Measurements from ENCODE around the gene PNPLA7. TPM values are rescaled to one million over a fixed set of nuclear protein-coding genes. Genes with fewer than 3 reads are reported as not detected.

PNPLA7 gene
- total RNA-seq, 1 donor from 2014 or later = 0.82 TPM

DNA sequence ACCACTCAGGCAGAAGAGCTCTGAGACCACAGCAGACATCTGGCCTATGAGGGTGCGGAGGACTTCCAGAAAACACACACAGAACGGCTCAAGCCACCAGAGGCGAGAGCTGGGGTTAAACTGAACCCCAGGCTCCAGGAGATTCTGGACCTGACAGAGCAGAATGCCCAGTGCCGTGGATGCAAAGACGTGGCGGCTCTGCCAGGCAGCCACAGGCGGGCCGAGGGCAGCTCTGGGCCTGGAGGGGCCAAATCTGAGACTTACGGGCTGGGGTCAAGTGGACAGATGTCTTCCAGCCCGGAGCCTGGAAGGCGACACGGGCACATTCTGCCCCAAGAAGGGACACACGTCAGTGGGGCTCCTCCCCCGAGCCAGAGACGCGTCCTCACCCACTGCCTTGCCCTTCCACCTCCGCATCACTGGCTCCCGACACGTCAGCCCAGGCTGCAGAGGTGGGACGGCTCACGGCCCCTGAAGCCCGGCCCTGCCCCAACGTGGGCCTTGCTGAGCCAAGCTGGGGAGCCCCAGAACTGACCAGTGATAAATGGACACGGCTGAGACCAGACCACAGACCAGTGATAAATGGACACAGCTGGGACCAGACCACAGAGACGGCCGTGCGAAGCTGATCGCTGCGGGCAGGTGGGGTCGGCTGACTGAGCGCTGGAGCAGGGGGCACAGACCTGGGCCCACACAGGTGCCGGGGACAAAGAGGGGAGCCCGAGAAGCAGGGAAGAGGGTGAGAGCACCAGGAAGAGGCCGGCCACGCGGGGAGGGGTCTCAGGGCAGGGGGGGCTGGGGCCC lies 50.1 kb downstream of the PNPLA7 start:
- FAIRE-seq (no peak), DNase-seq (ENCODE audit: low spot score in 2 of 2) (no peak)

DNA sequence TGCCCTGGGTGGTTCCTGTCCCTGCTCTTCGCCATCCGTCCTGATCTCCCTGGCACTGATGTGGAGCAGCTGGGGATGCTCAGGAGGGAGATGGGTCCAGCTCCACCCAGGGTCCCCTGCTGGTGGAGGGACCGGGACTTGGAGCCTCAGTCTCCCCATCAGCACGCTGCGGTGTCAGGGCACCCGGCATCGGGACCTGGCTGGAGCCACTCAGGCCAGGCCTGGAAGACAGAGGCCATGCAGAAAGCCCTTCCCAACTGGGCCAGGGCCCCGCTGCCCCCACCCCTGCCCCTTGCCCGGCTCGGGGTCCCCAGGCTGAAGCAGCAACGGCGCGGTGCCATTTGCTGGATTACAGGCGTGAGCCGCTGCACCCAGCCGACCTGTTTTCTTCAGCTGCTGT lies 50.8 kb downstream of the PNPLA7 start:
- DNase-seq (ENCODE audit: low spot score in 2 of 2) (no peak), FAIRE-seq (no peak)

DNA sequence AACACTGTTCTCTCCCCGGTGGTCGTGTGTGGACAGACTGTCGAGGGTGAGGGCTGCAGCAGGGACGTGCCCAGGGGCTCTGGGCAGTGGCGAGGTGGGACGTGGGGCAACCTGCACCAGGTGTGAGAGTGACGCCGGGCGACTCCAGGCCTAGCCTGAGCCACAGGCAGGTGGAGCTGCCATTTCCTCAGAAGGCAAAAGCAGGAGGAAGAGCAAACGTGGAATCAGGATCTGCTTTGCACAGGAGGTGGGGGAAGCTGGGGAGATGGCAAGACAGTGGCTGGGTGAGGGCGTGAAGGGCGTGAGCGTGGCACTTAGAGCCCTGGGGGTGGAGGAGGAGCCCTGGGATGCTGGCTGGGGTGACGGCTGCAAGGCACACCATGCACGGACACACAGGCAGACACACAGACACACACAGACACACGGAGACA lies 51.5 kb downstream of the PNPLA7 start:
- FAIRE-seq = no peak
- no peak for DNase-seq (ENCODE audit: low spot score in 2 of 2)

DNA sequence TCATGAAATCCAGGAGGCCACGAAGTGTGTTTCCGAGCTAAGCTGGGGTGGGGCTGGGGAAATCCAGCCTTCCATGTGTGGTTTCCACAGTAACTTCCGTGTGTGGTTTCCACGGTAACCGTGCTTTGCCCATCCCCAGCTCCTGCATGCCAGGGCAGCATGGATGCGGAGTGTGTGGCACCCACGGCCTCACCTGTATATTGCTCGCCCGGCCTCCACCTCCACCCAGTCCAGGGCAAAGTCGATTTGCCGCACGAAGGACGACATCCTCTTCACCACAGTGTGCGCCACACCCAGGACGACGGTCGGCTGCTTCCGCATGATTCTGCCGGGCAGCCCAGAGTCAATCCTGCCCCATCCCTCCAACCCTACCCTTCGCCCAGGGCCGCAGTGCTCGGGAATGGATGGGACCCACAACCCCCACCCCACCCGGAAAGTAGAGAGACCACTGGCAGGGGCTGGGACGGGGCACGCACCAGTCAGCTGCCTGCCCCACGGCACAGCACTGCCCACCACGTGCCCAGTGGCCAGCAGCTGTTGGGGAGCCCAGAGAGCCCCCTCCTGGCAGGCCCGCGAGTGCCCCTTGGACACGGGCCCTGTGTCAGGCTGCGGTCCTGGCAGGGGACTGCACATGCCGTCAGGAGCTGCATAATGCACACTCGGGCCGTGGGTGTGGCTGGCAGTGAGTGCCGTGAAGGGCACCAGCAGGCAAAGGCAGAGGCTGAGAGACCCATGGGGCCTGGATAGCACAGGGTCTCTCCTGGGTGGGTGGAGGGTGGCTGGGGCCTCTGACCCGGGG lies 52.1 kb downstream of the PNPLA7 start:
- DNase-seq (ENCODE audit: low spot score in 2 of 2) = peak in 1 of 2 donors; percentile 62
- no peak for FAIRE-seq

DNA sequence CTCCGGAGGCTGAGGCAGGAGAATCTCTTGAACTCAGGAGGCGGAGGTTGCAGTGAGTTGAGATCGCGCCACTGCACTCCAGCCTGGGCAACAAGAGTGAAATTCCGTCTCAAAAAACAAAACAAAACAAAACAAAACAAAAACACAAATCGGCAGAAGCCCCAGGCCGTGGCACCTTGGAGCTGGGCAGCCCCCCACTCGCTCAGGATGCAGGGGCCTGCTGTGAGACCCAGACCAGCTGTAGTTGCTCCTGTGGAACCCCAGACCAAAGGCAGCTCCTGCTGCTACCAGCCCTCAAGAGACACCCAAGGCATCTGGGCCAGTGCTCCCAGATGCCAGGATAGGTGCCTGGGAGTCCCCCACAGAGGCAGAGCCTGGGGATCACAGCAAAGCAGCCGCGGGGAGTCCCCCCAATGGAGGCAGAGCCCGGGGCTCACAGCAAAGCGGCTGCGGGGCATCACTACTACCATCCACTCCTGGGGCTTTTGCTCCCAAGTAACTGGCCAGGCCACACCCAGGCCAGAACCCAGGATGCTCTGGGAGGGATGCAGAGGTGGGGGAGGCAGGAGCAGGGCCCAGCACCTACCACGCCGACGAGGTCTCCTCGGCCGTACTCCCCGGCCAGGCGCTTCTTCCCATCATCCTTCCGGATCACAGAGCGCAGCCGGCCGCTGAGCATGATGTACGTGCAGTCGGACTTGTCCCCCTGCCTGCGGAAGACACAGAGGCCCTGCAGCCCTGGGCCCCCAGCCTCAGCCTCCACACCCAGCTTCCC lies 53.4 kb downstream of the PNPLA7 start:
- no peak for FAIRE-seq
- DNase-seq (ENCODE audit: low spot score in 2 of 2) = no peak

DNA sequence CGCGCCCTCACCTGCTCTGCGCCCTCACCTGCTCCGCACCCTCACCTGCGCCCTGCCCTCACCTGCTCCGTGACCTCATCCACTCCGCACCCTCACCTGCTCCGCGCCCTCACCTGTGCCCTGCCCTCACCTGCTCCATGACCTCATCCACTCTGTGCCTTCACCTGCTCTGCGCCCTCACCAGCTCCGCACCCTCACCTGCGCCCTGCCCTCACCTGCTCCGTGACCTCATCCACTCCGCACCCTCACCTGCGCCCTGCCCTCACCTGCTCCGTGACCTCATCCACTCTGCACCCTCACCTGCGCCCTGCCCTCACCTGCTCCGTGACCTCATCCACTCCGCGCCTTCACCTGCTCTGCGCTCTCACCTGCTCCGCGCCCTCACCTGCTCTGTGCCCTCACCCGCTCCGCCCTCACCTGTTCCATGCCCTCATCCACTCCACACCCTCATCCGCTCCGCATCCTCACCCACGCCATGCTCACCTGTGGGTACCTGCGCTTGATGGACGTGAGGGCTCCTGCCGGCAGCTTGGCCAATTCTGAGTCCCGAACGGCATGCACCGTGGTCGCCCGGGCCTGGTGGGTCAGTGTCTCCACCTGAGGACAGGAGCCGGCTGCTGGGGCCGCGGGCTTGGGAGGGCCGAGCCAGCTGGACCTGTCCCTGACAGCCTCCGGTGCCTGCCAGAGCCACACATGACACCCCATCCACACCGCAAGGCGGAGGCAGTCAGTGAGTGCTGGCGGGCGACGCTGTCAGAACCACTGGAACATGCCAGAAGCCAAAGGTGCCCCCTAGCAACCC lies 55.5 kb downstream of the PNPLA7 start:
- peak in 1 of 2 donors; percentile 21 for DNase-seq (ENCODE audit: low spot score in 2 of 2)
- FAIRE-seq = no peak

DNA sequence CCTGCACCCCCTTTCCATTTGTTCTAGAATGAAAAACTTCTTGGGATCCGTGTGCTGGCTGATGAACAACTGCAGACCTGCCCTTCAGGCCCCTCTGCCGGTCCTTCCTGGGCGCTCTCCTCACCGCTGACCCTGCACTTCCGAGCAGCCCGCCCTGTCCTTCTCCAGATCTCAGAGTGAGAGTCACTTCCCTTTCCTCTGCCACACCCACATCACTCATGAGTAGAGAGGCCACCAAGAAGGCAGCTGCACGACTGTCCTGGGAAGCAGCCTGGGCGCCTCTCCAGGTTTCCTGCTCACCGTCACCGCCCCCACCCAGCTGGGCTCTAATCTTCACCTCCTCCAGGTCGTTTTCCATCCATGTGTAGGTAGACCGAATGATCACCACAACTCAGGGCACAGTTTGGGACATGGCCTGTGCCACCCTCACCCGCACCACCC lies 56.1 kb downstream of the PNPLA7 start:
- no peak for FAIRE-seq
- DNase-seq (ENCODE audit: low spot score in 2 of 2) = peak in 1 of 2 donors; percentile 50

DNA sequence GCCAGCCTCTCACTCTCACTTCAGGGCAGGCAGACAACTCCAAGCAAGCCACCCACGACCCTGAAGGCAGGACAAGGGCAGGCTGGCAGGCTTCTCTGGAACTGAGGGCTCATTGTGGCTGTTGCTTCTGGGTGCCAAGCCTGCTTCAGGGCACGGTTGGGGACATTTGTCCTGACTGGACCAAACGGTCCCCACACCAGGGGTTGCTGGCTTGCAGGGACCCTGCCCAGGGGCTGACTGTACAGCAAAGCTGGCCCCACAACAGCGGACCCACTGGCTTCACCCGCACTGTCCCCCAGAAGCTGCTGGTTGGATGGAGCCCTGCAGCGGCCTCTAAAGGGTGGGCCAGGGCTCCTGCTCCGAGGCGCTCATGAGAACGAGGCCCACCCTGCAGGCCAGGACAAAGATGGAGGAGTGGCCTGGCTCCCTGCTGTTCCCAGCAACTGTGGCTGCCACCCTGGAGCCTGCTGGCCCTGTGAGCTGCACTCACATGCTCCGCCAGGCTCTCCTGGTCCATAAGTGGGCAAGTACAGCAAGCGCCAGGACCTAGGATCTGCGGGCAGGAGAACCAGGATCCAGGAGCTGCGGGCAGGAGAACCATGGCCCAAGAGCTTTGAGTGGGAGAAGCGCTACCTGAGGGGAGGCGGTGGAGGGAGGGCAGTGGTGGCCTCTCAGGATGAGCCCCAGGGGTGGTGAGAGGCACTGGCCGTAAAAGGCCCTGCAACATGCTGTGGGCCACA lies 56.7 kb downstream of the PNPLA7 start:
- DNase-seq (ENCODE audit: low spot score in 2 of 2) (peak in 1 of 2 donors; percentile 25), FAIRE-seq (no peak)

DNA sequence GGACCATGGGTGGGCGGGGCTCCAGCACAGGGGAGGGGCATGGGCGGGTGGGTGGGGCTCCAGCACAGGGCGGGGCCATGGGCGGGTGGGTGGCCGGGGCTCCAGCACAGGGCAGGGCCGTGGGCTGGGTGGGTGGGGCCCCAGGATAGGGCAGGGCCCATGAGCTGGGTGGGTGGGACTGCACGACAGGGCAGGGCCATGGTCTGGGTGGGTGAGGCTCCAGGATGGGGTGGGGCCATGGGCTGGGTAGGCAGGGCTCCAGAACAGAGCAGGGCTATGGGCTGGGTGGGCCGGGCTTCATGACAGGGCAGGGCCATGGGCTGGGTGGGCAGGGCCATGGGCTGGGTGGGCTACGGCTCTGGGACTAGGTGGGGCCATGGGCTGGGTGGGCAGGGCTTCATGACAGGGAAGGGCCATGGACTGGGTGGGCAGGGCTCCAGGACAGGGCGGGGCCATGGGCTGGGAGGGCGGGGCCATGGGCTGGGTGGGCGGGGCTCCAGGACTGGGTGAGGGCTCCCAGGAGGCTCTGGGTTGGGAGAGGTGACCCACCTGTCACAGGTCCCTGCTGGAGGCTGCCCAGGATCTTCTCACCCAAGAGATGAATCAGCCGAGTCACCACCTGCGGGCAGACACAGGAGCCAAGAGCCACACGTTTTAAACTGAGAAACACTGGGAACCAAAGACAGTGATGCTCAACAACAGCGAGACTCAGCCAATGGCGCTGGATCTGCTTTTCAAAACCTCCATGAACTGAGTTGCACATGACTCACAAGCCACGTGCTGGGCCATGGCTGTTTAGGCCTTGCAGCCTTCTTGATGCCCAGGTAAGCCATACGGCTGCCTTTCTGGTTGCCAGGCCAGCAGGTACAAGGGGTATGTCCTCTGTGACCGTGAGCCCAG lies 57.5 kb downstream of the PNPLA7 start:
- DNase-seq (ENCODE audit: low spot score in 2 of 2) = peak in 1 of 2 donors; percentile 28
- FAIRE-seq = no peak

DNA sequence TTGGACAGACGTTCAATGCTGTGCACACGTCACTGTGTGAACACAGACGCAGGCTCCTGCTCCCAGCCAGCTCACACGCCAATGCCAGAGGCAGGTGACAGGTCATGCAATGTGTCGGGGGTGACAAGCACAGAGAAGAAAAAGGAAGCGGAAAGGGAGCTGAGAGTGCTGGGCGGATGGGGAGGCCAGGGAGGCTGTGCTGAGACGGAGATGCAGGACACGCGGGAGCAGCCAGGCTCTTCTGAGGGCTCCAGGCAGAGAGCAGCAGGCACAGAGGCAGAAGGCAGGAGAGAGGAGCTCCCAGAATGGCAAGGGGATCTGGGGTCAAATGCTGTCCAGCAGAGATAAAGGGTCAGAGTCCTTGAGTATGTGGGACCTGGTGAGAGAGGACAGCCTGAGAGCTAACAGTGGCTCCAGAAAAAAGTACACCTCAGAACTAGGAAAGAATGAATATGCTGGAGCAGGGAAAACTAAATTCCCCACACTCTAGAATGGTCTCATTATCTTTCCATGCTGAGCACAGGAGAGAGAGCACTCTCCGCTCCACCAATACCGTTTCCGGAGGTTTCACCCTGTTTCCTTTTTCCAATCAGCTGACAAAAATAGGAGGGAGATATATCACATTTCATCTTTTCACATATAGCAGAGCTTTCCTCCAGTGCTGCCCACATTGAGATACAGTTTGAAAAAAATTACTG lies 58.3 kb downstream of the PNPLA7 start:
- FAIRE-seq = no peak
- DNase-seq (ENCODE audit: low spot score in 2 of 2) = no peak

DNA sequence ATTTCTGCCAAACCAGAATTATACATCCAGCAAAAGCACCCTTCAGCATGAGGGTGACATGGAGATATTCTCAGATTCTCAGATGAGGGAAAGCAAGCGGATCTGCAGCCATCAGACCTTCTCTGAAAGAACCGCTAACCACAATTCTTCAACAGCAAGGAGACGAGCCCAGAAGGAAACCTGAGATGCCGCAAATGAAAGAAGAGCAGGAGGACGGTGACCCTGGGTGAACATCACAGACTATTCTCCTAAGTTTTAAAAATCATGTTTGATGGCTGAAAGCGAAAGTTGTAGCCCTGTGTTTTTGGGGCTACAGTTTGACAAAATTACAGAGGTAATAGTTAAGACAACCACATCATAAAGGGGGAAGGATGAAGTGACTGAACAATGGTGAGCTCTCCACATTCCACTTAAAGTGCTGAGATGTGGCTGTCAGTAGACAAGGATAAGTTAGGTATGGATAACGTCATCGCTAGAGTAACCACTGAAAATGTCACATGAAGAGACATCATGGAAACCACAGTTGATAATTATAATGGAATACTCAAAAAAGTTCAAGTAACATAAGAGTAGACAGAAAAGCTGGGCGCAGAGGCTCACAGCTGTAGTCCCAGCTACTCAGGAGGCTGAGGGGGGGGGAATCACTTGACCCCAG lies 59.5 kb downstream of the PNPLA7 start:
- FAIRE-seq = no peak
- no peak for DNase-seq (ENCODE audit: low spot score in 2 of 2)

DNA sequence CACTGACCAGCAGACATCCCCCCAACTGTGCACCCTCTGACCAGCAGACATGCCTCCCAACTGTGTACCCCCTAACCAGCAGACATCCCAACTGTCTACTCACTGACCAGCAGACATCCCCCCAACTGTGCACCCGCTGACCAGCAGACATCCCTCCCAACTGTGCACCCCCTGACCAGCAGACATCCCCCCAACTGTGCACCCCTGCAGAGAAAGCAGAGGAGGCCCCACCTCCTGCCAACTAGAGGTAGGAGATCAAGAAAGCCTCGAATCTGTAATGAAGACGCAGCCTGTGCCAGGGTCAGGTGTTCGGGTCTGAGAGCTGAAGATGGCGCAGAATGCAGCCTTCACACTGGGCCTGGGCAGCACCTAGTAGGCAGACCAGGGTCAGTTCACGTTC lies 61.3 kb downstream of the PNPLA7 start:
- DNase-seq (ENCODE audit: low spot score in 2 of 2) (no peak), FAIRE-seq (no peak)

DNA sequence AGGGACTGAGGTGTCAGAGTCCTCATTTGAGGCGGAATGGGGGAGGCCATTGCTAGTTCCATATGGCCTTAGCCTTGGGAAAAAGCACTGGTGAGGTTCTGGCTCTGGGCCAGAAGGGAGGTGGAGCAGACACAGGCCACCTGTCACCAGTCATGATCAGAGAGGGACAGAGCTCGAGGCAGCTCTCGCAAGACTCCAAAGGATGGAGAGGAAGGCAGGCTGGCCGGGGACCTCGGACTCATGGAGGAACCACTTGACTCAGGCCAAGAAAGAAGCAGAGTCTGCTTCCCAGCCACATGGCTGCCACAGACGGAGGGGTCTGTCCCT lies 61.9 kb downstream of the PNPLA7 start:
- no peak for DNase-seq (ENCODE audit: low spot score in 2 of 2)
- no peak for FAIRE-seq

DNA sequence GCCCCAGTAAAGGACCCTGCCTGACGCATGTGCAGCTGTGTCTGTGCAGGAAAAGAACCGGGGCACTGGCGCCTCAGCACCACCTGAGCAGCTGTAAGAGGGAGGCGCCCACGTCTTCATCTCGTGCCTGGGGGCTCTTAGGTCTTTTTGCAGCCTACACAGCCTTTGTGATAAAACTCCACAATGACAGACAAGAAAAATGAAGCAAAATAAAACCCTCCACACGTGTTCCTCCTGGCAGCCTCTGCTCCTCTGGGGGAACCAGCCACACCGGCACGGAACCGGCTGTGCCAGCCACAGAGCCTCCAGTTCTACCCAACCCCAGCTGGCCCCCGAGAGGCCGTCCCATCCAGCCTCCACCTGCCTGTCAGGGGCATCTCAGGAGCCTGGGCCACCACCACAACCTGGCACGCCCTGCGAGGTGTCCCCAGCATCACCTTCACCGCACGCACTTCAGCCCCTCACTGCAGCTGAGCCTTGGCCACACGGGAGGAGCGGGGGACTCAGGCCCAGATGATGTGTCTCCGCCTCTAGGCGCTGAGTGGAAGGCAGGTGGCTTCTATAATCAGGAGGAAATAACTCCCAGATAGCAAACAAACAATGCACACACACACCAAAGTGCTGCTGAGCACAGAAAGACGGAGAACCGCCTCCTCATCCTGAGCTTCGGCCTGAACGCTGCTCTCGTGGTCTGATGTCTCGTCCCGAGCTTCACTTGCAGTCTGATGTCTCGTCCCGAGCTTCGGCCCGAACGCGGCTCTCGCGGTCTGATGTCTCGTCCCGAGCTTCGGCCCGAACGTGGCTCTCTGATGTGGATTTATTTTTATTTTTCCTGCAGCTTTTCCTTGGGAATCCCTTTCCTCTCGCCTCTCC lies 62.5 kb downstream of the PNPLA7 start:
- DNase-seq (ENCODE audit: low spot score in 2 of 2) = no peak
- FAIRE-seq = no peak

DNA sequence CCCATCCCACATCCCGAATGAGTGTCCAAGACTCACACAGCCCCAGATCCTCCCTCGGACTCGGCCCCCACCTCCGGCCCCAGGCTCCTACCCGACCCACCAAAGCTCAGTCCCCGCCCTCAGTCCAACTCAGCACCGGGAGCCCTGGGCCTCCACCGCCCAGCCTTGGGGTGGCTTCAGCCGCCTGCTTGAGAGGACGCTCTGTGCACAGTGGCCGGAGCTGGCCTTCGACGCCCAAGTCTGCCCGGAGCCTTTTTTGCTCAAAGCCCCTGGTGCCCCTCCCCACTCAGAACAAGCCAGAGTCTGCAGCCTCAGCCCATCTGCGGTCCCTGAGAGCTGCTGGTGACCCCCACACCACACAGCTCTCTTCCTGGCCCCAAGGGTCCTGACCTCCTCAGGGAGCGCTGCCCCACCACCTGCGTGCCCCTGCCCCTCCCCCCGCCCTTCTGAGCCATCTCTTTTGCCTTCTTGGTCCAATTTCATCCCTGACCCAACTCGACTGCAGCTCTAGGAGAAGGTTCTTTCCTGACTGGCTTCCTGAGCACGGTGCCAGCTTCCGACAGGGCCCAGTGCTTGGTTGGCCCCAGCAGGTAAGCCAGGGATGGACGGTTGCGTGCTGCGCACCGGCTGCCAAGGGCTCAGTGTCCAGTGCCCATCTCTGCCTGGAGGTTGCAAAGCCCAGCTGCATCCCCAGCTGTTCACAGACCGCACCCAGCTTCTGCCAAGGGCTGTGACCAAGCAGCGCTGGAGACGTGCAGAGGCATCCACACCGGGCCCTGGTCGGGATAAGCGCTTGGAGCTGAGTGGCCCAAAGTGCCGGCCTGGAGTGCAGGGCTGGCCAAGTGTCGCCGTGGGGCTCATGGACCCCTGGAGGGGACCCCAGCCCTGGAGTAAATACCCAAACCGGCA lies 63.4 kb downstream of the PNPLA7 start:
- DNase-seq (ENCODE audit: low spot score in 2 of 2) (no peak), FAIRE-seq (no peak)
